NT2/D1 (cell line): ENCODE data around the gene STAT4.

Source experiments
- DNase-seq: peaks from one replicate; pipeline ENCODE4 v3.0.0-alpha.2; 2011; ENCODE audit warnings: low read depth, low spot score
- H3K27me3 ChIP-seq: 2 replicates; pipeline ENCODE4 v1.6.0; 2011; ENCODE audit warnings: mild to moderate bottlenecking; ENCODE audit not compliant: insufficient read length, insufficient read depth
- H3K36me3 ChIP-seq: 2 replicates; pipeline ENCODE4 v1.6.1; 2011; ENCODE audit warnings: mild to moderate bottlenecking, low read length, mixed read lengths; ENCODE audit not compliant: insufficient read depth, insufficient read length
- H3K4me1 ChIP-seq: 2 replicates; pipeline ENCODE4 v1.5.1; 2011; ENCODE audit not compliant: insufficient read depth, insufficient read length
- H3K4me3 ChIP-seq: 2 replicates; pipeline ENCODE4 v1.5.1; 2011; ENCODE audit warnings: low read depth; ENCODE audit not compliant: insufficient read length
- H3K9ac ChIP-seq: 2 replicates; pipeline ENCODE4 v1.6.0; 2011; ENCODE audit warnings: low read depth; ENCODE audit not compliant: insufficient read length
- H3K9me3 ChIP-seq: 2 replicates; pipeline ENCODE4 v1.5.1; 2011; ENCODE audit warnings: mild to moderate bottlenecking, low read length; ENCODE audit not compliant: insufficient read depth
- SUZ12 ChIP-seq: IDR thresholded peaks from 2 replicates; pipeline ENCODE4 v1.6.1; 2011; ENCODE audit not compliant: insufficient read length, insufficient read depth; ENCODE audit errors: extremely low read depth
- YY1 ChIP-seq: IDR thresholded peaks from 2 replicates; pipeline ENCODE4 v1.6.1; 2011; ENCODE audit not compliant: insufficient read length, insufficient read depth
- ZNF274 ChIP-seq: IDR thresholded peaks from 2 replicates; pipeline ENCODE4 v1.6.1; 2011; ENCODE audit warnings: mild to moderate bottlenecking, low read depth, low read length

Gene STAT4

GRCh38 chr2:191117341-191117740, 33.5 kb downstream of the STAT4 start:
- Histone ChIP-seq H3K4me3 (no peak overlapping the region), H3K9me3 (no peaks in the 10 kb centered on the region), H3K27me3 (no peaks in the 10 kb centered on the region), H3K36me3 (no peaks in the 10 kb centered on the region), H3K9ac (no peak overlapping the region), H3K4me1 (no peaks in the 10 kb centered on the region)
- TF ChIP-seq SUZ12 (no peak), ZNF274 (no peak), YY1 (no peak)
- DNase-seq: no peak

DNA sequence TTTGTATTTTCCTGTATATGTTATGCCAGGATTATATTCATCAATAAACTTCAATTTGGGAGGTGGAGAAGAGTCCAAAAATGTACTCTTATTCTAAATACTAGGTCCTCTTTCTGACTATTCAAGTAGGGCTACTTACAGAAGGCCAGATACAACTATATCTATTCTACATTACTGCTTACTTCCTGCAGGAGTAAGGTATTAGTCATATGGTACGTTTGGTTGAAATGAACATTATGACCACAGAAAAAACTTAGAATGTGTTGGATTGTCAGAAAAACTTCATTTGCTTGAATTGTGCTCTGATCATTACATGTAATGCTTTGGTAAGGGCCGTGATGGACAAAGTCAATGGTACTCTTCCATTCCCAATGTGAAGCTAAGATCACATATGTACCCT, 35.0 kb downstream of the STAT4 start:
- TF ChIP-seq SUZ12 (no peak), YY1 (no peak), ZNF274 (no peak)
- Histone ChIP-seq H3K27me3 (no peaks in the 10 kb centered on the region), H3K4me1 (no peaks in the 10 kb centered on the region), H3K9me3 (no peaks in the 10 kb centered on the region), H3K36me3 (no peaks in the 10 kb centered on the region), H3K4me3 (no peak overlapping the region), H3K9ac (no peak overlapping the region)
- DNase-seq: no peak

DNA sequence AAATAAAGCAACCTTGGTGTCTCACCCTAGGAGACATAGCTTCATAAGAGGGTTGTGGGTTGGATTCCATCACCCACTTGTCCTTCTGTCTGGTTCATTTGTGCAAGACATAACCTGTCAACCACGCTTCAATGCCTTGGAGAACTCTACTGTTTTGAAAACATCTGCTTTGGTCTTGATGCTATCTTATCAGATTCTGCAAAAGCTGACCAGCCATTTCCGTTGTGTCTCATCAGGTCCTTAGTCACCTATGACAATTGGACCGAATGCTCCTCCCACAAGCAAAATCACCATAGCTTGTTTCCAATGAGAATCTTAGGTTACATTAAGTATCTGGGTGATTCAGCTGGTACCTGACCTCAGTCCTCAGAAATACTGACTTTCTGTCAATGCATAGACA, 35.4 kb downstream of the STAT4 start:
- Histone ChIP-seq H3K9ac (no peak overlapping the region), H3K9me3 (no peaks in the 10 kb centered on the region), H3K4me3 (no peak overlapping the region), H3K4me1 (no peaks in the 10 kb centered on the region), H3K36me3 (no peaks in the 10 kb centered on the region), H3K27me3 (no peaks in the 10 kb centered on the region)
- DNase-seq: no peak
- TF ChIP-seq SUZ12: no peak
- no peak for TF ChIP-seq ZNF274
- TF ChIP-seq YY1: no peak

- TF ChIP-seq ZNF274: no peak
- no peak for TF ChIP-seq SUZ12
- no peak for TF ChIP-seq YY1
- no peaks in the 10 kb centered on the region for H3K9me3 ChIP-seq
- DNase-seq: no peak
- H3K36me3 ChIP-seq: no peaks in the 10 kb centered on the region
- no peak overlapping the region for H3K9ac ChIP-seq
- H3K4me1 ChIP-seq: no peaks in the 10 kb centered on the region
- H3K4me3 ChIP-seq: no peak overlapping the region
- H3K27me3 ChIP-seq: no peaks in the 10 kb centered on the region
Measured at GRCh38 chr2:191114403-191114886, 36.3 kb downstream of the STAT4 start.

DNA sequence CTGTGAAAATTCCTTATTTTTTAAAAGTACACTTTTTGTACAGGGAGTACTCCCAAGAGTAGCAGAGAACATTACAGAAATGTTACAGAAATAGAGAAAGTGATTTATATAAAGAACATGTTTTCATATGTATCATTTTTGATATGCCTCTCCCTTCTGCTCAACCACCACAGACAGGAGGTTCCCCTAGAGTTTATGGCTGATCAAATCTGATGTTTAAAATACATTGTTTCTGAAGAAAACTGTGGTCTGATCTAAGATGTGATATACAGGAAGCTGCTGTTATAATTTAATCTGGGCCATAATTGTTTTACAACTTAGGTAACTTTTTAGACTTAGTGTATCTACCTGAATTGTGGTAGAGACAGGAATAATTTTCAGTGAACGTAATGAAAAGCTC, 37.0 kb downstream of the STAT4 start:
- TF ChIP-seq SUZ12 (no peak), ZNF274 (no peak), YY1 (no peak)
- no peak overlapping the region for H3K9ac ChIP-seq

GRCh38 chr2:191112448-191112901, 38.3 kb downstream of the STAT4 start:
- no peak overlapping the region for H3K4me3 ChIP-seq
- DNase-seq: no peak
- no peaks in the 10 kb centered on the region for H3K36me3 ChIP-seq
- H3K9ac ChIP-seq: no peak overlapping the region
- H3K4me1 ChIP-seq: no peaks in the 10 kb centered on the region
- H3K9me3 ChIP-seq: no peaks in the 10 kb centered on the region
- no peak for TF ChIP-seq YY1
- no peaks in the 10 kb centered on the region for H3K27me3 ChIP-seq

More for the DNA sequence above, 37.0 kb downstream of the STAT4 start:
- Histone ChIP-seq H3K4me1 (no peaks in the 10 kb centered on the region), H3K36me3 (no peaks in the 10 kb centered on the region), H3K9me3 (no peaks in the 10 kb centered on the region), H3K27me3 (no peaks in the 10 kb centered on the region), H3K4me3 (no peak overlapping the region)
- DNase-seq: no peak

- DNase-seq: no peak
- no peak for TF ChIP-seq YY1
- no peaks in the 10 kb centered on the region for H3K27me3 ChIP-seq
- H3K4me1 ChIP-seq: no peaks in the 10 kb centered on the region
- H3K4me3 ChIP-seq: no peak overlapping the region
- H3K9me3 ChIP-seq: no peaks in the 10 kb centered on the region
- no peak overlapping the region for H3K9ac ChIP-seq
- H3K36me3 ChIP-seq: no peaks in the 10 kb centered on the region
Measured at GRCh38 chr2:191109888-191110287, 40.9 kb downstream of the STAT4 start.

DNA sequence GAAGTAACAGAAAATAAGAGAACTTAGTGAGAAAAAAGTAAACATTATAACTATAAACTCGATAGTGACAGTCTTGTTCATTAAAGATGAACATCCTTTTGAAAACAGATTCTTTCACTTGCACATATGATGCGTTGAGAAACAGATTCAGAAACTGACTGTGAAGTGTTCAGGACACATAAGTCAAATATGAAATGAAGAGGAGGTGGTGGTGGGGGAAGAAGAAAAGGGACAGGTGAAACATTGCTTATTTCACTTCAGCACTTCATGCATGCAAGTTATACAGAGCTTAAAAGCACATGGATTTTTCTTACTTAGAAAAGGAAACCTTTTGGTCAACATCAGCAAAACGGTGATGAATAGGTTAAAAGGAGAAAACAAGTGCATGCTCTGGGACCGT, 42.5 kb downstream of the STAT4 start:
- TF ChIP-seq SUZ12: no peak
- TF ChIP-seq YY1: no peak
- no peak for TF ChIP-seq ZNF274
- Histone ChIP-seq H3K27me3 (no peaks in the 10 kb centered on the region), H3K36me3 (no peaks in the 10 kb centered on the region), H3K9ac (no peak overlapping the region), H3K4me1 (no peaks in the 10 kb centered on the region), H3K9me3 (no peaks in the 10 kb centered on the region), H3K4me3 (no peak overlapping the region)
- no peak for DNase-seq
